Central memory CD8-positive, alpha-beta T cell (primary cell): Measurements from ENCODE around the gene PLIN5.

Source experiments
- ATAC-seq: fragments of 150-1000 bp; cut with Tn5 transposase; replicated peaks from 2 replicates; pipeline ENCODE4 v1.10.0; 2022; ENCODE audit warnings: mild to moderate bottlenecking, moderate FRiP score, moderate number of reproducible peaks; ENCODE audit not compliant: poor library complexity, severe bottlenecking; ENCODE audit errors: extremely low read depth
- DNase-seq, 2 donors: peaks; one replicate each; pipeline ENCODE4 v3.0.0; 2021; ENCODE audit warnings: low spot score in 2 of 2
- H3K27ac Mint-ChIP-seq: one replicate; pipeline ENCODE4 v1.8.0; 2022; ENCODE audit warnings: low read depth, mild to moderate bottlenecking, moderate library complexity, mixed read lengths
- H3K27me3 Mint-ChIP-seq: one replicate; pipeline ENCODE4 v1.8.0; 2022; ENCODE audit warnings: mixed read lengths
- H3K36me3 Mint-ChIP-seq: one replicate; pipeline ENCODE4 v1.8.0; 2022; ENCODE audit warnings: mild to moderate bottlenecking, moderate library complexity, mixed read lengths; ENCODE audit not compliant: insufficient read depth
- H3K4me1 Mint-ChIP-seq: one replicate; pipeline ENCODE4 v1.8.0; 2022; ENCODE audit warnings: mixed read lengths
- H3K4me3 Mint-ChIP-seq: one replicate; pipeline ENCODE4 v1.8.0; 2022; ENCODE audit warnings: mild to moderate bottlenecking, moderate library complexity, mixed read lengths
- H3K9me3 Mint-ChIP-seq: one replicate; pipeline ENCODE4 v1.8.0; 2022; ENCODE audit warnings: mixed read lengths

PLIN5 gene

DNA sequence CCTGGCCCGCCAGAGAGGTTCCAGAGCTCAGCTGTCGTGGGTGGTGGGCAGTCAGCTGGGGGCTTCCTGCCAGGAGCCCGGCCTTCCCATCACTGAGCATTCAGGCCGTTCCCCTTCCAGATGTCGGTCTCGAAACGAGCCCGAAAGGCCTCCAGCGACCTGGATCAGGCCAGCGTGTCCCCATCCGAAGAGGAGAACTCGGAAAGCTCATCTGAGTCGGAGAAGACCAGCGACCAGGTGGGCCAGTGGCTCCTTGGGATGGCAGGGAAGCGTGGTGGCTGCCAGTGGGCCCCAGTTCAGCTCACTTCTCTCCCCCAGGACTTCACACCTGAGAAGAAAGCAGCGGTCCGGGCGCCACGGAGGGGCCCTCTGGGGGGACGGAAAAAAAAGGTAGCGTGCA, 43.6 kb downstream of the PLIN5 start:
- H3K9me3 Mint-ChIP-seq: no peaks in the 10 kb centered on the region

DNA sequence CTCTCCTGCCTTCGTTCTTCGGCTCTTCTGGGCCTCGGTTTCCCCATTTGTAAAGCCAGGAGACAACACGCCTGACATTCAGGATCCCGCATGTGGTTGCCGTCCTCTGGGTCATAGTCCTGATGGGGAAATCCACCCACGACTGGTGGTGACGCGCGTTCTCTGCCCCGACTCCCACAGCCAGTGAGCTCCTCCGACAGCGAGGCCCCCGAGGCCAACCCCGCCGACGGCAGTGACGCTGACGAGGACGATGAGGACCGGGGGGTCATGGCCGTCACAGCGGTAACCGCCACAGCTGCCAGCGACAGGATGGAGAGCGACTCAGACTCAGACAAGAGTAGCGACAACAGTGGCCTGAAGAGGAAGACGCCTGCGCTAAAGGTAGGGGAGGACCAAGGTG, 46.5 kb downstream of the PLIN5 start:
- H3K27ac Mint-ChIP-seq: no peak overlapping the region
- H3K4me3 Mint-ChIP-seq: no peak overlapping the region
- peaks cover 10% of the 10 kb centered on the region for H3K4me1 Mint-ChIP-seq
- H3K9me3 Mint-ChIP-seq: no peaks in the 10 kb centered on the region
- H3K36me3 Mint-ChIP-seq: peaks cover 16% of the 10 kb centered on the region
- DNase-seq: no peak
- H3K27me3 Mint-ChIP-seq: no peaks in the 10 kb centered on the region
- no peak for ATAC-seq

More for the DNA sequence above, 43.6 kb downstream of the PLIN5 start:
- Mint-ChIP-seq H3K27me3 (no peaks in the 10 kb centered on the region), H3K27ac (no peak overlapping the region), H3K4me3 (no peak overlapping the region), H3K4me1 (peaks cover 5% of the 10 kb centered on the region), H3K36me3 (peaks cover 13% of the 10 kb centered on the region)
- ATAC-seq: no peak
- no peak for DNase-seq

DNA sequence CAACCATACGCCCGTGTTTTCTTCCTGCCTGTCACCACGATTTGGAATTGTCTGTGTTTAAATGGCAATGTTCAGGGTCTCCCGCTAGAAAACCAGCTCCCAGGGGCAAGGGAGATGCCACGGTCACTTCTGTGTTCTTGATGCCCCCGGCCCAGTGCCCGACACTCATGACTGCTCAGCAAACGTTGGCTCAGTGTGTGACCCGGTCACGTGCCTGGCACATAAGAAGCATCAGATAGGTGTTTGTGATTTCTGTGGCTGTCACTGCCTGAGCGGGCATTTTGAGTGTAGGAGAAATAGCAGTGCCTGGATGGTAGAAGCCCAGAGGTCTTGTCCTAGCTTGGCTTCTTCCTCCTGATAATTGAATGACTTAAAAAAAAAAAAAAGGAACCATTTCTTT, 47.5 kb downstream of the PLIN5 start:
- no peaks in the 10 kb centered on the region for H3K27me3 Mint-ChIP-seq
- no peak overlapping the region for H3K4me3 Mint-ChIP-seq
- DNase-seq (no peak), ATAC-seq (no peak)
- H3K27ac Mint-ChIP-seq: no peak overlapping the region
- no peaks in the 10 kb centered on the region for H3K9me3 Mint-ChIP-seq
- H3K4me1 Mint-ChIP-seq: peaks cover 10% of the 10 kb centered on the region
- H3K36me3 Mint-ChIP-seq: peaks cover 17% of the 10 kb centered on the region

DNA sequence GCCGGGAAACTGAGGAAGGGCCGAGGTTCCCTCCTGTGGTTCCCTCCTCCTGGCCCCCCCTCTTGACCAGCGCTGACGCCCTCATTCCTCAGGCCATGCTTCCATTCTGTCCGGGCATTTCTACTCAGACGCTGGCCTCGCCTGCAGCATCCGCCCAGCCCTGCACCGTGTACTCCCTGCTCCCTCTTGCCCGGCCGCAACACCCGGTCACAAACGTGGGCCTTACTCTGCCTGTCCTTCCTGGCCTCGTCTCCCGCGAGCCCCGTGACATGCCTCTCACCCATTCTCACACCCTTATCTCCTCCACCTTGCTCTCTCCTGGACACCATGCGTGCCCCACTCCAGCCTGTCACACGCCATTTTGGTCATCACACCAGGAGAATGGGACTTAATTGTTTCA, 51.6 kb downstream of the PLIN5 start:
- Mint-ChIP-seq H3K4me3 (no peak overlapping the region), H3K27me3 (no peaks in the 10 kb centered on the region), H3K36me3 (peaks cover 17% of the 10 kb centered on the region), H3K27ac (peak overlapping the region; percentile 76), H3K9me3 (no peaks in the 10 kb centered on the region), H3K4me1 (peaks cover 10% of the 10 kb centered on the region)
- DNase-seq: no peak
- ATAC-seq: no peak

DNA sequence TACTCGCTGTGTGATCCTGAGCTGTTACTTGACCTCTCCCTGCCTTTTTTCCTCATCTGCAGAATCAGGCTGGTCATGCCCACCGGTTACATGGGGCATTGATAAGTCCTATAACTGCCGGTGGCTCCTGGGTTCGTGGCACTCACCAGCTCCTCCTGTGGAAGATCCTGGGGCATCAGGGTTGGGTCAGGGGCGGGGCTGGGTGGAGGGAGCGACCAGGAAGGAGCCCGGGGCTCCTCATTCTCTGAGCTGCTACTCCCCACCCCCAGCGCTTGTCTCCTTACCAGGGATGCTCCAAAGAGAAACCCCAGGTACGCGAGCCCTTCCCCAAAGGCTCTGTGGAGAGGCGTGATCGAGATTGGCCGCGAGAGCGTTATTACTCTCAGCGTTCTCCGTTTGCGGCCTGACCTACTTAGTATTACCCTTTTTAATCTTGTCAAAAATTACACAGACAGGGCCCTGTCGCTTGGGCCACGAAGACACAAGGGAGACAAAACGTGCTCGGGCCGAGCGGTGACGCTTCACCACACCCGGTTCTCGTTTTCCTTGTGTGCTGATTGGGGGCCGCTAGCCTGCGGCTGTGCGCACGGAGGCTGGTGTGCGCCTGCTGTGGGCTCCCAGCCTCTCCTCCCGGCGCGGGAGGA, 52.2 kb downstream of the PLIN5 start:
- DNase-seq (no peak), ATAC-seq (no peak)
- Mint-ChIP-seq H3K4me1 (peaks cover 10% of the 10 kb centered on the region), H3K4me3 (no peak overlapping the region), H3K36me3 (peaks cover 21% of the 10 kb centered on the region), H3K27ac (no peak overlapping the region), H3K9me3 (no peaks in the 10 kb centered on the region), H3K27me3 (no peaks in the 10 kb centered on the region)

DNA sequence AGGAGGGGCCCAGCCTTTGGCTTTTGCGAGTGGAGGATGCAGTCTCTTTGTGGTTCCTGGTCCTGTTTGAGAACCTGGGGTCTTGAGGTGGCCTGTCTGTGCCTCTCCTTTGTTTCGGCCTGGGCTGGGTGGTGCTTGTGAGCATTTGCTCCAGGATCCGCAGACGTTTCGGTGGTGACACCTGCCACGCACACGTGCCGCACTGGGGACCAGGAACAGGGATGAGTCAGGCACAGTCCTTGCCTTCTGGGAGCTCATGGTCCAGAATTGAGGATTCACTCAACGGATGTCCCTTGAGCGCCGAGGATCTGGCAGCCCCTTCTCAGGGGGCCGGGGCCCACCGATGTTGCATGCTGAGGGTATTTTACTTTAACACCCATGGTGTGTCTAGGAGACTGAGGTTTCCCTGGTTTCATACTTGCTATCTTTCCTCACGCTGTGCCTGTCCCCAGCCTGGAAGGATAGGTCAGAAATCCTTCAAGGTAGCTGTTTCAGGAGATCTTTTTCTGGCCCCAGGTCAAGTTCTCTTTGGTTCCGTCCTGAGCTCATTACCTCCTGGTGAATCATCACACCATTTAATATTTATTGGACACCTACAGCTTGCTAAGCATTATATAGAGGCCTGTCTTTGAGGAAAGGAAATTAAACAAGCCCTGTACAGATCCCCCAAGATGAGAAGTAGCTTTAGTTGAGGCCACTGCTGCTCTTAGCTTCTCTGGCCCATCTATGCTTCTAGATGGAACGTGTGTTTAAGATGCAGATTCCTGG, 57.8 kb downstream of the PLIN5 start:
- DNase-seq (no peak), ATAC-seq (no peak)
- H3K9me3 Mint-ChIP-seq: no peaks in the 10 kb centered on the region
- no peaks in the 10 kb centered on the region for H3K27me3 Mint-ChIP-seq
- H3K4me3 Mint-ChIP-seq: no peak overlapping the region
- H3K36me3 Mint-ChIP-seq: peaks cover 19% of the 10 kb centered on the region
- H3K27ac Mint-ChIP-seq: no peak overlapping the region
- peaks cover 18% of the 10 kb centered on the region for H3K4me1 Mint-ChIP-seq

DNA sequence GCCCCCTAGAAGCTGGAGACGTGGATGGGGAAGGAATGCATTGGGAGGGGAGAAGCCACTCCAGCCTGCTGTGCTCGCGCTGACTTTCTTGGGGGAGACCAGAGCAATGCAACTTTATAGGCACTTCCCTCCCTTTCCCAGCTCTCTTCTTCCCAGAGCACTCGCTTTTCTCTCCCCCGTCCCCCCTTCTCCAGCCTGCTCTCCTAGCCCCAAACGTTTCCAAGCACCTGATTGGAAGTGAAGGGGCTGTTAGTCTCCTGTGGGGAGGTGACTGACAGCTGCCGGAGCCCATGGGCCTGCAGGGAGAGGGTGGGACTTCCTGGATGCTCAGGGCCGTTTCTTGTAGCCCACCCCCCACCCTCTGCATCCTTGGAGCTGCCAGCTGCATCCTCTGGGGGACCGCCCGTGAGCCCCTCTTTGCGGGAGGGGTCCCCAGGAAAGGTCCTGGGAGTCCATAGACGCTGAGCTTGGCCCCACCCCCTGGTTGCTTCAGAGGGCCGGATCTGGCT, 60.5 kb downstream of the PLIN5 start:
- peaks cover 13% of the 10 kb centered on the region for H3K36me3 Mint-ChIP-seq
- ATAC-seq (no peak), DNase-seq (no peak)
- no peaks in the 10 kb centered on the region for H3K27me3 Mint-ChIP-seq
- no peaks in the 10 kb centered on the region for H3K9me3 Mint-ChIP-seq
- H3K4me3 Mint-ChIP-seq: no peak overlapping the region
- H3K4me1 Mint-ChIP-seq: peaks cover 24% of the 10 kb centered on the region
- H3K27ac Mint-ChIP-seq: peak overlapping the region; percentile 77

DNA sequence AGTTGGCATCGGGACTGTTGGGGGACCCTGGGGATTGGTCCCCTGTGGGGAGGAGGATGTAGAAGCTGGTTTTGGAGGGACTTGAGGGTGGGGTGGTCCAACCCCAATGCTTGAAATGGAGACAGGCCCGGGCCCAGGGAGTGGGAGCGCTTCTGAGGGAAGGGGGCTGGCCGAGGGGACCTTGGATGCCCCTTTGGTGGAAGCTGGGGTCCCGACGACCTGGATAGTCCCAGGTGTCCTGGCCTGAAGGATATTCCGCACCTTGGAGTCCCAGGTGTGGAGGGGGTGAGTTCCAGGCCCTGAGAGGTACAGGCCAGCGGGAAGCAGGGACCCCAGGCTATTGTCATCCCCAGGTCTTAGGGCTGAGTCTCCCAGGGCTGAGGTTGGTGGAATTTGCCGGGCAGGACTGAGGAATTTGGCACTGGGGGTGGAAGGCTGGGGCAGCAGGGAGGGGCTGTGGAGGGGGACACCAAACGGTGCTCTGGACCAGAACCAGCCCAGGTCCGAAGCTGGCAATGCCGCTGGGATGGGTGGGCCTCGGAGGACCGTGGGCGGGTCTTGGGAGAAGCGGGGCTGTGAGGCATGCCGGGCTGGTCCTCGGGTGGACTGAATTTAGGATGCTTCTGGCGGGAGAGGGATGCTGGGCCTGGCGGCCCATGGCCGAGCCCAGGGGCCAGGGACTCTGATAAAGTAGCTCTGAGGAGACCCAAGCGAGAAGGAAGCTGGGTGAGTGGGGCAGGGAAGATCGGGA, 61.1 kb downstream of the PLIN5 start:
- DNase-seq (no peak), ATAC-seq (no peak)
- peak overlapping the region; percentile 77 for H3K27ac Mint-ChIP-seq
- no peaks in the 10 kb centered on the region for H3K27me3 Mint-ChIP-seq
- no peak overlapping the region for H3K4me3 Mint-ChIP-seq
- peaks cover 24% of the 10 kb centered on the region for H3K4me1 Mint-ChIP-seq
- H3K9me3 Mint-ChIP-seq: no peaks in the 10 kb centered on the region
- H3K36me3 Mint-ChIP-seq: peaks cover 13% of the 10 kb centered on the region

DNA sequence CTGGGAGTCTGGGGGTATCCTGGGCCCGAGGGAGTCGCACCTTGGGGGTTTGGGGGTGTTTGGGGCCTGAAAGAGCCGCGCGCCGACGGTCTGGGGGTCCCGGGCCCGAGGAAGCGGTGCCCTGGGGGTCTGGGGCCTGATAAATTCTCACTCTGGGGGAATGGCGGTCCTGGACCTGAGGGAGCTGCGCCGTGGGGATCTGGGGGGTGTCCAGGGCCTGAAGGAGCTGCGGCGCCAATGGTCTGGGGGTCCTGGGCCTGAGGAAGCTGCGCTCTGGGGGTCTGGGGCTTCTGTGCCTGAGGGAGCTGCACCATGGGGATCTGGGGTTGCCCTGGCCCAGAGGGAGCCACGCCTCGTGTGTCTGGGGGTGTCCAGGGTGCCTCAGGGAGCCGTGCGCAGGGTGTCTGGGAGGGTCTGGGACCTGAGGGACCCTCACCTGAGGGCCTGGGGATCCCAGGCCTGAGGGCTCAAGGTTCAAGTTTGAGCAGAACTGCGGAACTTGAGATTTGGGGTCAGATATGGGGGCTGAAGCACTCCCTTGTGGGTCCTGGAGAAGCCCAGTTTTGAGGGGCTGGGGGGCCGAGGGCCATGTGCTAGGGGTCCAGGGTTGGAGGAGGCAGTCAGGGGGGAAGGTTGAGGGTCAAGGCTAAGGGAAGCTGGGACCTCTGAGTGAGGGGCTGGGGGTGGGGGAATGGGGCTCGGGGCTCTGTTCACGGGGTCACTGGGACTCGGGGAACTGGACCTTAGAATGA, 61.8 kb downstream of the PLIN5 start:
- Mint-ChIP-seq H3K9me3 (no peaks in the 10 kb centered on the region), H3K4me1 (peaks cover 24% of the 10 kb centered on the region), H3K27me3 (no peaks in the 10 kb centered on the region), H3K36me3 (peaks cover 7% of the 10 kb centered on the region), H3K27ac (peak overlapping the region; percentile 77), H3K4me3 (no peak overlapping the region)
- ATAC-seq (no peak), DNase-seq (no peak)
